ENCODE measurements around the gene BRD3OS.

- TF ChIP-seq, protein P1, sequence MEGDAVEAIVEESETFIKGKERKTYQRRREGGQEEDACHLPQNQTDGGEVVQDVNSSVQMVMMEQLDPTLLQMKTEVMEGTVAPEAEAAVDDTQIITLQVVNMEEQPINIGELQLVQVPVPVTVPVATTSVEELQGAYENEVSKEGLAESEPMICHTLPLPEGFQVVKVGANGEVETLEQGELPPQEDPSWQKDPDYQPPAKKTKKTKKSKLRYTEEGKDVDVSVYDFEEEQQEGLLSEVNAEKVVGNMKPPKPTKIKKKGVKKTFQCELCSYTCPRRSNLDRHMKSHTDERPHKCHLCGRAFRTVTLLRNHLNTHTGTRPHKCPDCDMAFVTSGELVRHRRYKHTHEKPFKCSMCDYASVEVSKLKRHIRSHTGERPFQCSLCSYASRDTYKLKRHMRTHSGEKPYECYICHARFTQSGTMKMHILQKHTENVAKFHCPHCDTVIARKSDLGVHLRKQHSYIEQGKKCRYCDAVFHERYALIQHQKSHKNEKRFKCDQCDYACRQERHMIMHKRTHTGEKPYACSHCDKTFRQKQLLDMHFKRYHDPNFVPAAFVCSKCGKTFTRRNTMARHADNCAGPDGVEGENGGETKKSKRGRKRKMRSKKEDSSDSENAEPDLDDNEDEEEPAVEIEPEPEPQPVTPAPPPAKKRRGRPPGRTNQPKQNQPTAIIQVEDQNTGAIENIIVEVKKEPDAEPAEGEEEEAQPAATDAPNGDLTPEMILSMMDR (IDR thresholded peaks at IDR 0.05): no peak
- no peak for TF ChIP-seq POLR2A (IDR thresholded peaks at IDR 0.05)
Observed at GRCh38 chr9:134028076-134028475, 2.8 kb downstream of the BRD3OS start.

Measured in esophagus squamous epithelium (tissue), 4 donors.